Measurements from ENCODE around the gene CDC42.

The CDC42 gene

GRCh38 chr1:22105611-22106207 is 53.2 kb downstream of the CDC42 start:
- H3K4me3 ChIP-seq (ENCODE audit: low read depth in 1 of 2, low read length in 2 of 2), result no peak overlapping the region
- no peaks in the 10 kb centered on the region for H3K27me3 ChIP-seq (ENCODE audit: insufficient read depth, low read length, poor library complexity)
- H3K4me1 ChIP-seq (ENCODE audit: insufficient read depth, low read length), result peaks cover 22% of the 10 kb centered on the region; the same call in 1 of the 2 replicates
- peaks cover 52% of the 10 kb centered on the region for H3K36me3 ChIP-seq (ENCODE audit: insufficient read depth, low read length)
- H4K20me1 ChIP-seq (ENCODE audit: insufficient read depth, low read length), result peaks cover 50% of the 10 kb centered on the region
- DNase-seq (peak; percentile 33), ATAC-seq (ENCODE audit: insufficient read depth, low read depth) (peak; percentile 74; the same call in 2 of the 3 replicates)
- no peak overlapping the region for H3K4me2 ChIP-seq (ENCODE audit: insufficient read depth, low read length)
- peaks cover 30% of the 10 kb centered on the region for H3K79me2 ChIP-seq (ENCODE audit: insufficient read depth, low read length)
- H2AFZ ChIP-seq (ENCODE audit: low read depth, low read length), result no peak overlapping the region
- TF ChIP-seq, protein P1, sequence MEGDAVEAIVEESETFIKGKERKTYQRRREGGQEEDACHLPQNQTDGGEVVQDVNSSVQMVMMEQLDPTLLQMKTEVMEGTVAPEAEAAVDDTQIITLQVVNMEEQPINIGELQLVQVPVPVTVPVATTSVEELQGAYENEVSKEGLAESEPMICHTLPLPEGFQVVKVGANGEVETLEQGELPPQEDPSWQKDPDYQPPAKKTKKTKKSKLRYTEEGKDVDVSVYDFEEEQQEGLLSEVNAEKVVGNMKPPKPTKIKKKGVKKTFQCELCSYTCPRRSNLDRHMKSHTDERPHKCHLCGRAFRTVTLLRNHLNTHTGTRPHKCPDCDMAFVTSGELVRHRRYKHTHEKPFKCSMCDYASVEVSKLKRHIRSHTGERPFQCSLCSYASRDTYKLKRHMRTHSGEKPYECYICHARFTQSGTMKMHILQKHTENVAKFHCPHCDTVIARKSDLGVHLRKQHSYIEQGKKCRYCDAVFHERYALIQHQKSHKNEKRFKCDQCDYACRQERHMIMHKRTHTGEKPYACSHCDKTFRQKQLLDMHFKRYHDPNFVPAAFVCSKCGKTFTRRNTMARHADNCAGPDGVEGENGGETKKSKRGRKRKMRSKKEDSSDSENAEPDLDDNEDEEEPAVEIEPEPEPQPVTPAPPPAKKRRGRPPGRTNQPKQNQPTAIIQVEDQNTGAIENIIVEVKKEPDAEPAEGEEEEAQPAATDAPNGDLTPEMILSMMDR (IDR thresholded peaks at IDR 0.05; ENCODE audit: borderline replicate concordance, extremely low read depth, low read length, poor library complexity, severe bottlenecking), result peak; percentile 90
- TF ChIP-seq EZH2 (IDR thresholded peaks at IDR 0.05; ENCODE audit: borderline replicate concordance, low read depth, low read length, severe bottlenecking), result no peak
- no peaks in the 10 kb centered on the region for H3K9me3 ChIP-seq (ENCODE audit: insufficient read depth, low read length, severe bottlenecking)
- H3K27ac ChIP-seq (ENCODE audit: low read length), result no peak overlapping the region
- no peak overlapping the region for H3K9ac ChIP-seq (ENCODE audit: low read depth, low read length)

DNA sequence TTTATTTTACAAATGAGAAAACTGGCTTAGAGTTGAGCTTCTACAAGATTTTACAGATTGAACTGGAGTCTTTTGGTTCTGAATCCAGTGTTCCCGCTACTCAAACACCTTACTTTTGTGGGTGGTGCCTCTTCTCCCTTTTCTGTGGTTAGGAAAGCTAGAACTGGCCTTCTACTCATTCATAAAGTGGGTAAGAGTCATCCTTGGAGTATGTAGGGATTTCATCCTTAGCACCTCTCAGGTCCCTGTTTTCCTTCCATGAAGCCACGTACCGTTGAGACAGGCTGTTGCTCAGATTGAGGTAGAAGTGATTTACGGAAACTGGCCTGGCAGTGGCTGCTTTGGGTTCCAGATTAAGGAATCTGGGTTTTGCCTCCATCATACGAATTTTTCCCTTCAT is 54.6 kb downstream of the CDC42 start:
- Histone ChIP-seq H3K4me1 (ENCODE audit: insufficient read depth, low read length) (peaks cover 22% of the 10 kb centered on the region; the same call in 1 of the 2 replicates), H3K79me2 (ENCODE audit: insufficient read depth, low read length) (peaks cover 30% of the 10 kb centered on the region), H3K9me3 (ENCODE audit: insufficient read depth, low read length, severe bottlenecking) (no peaks in the 10 kb centered on the region), H3K27ac (ENCODE audit: low read length) (no peak overlapping the region), H3K27me3 (ENCODE audit: insufficient read depth, low read length, poor library complexity) (no peaks in the 10 kb centered on the region), H3K4me3 (ENCODE audit: low read depth in 1 of 2, low read length in 2 of 2) (no peak overlapping the region), H2AFZ (ENCODE audit: low read depth, low read length) (no peak overlapping the region), H3K4me2 (ENCODE audit: insufficient read depth, low read length) (no peak overlapping the region), H3K36me3 (ENCODE audit: insufficient read depth, low read length) (peaks cover 55% of the 10 kb centered on the region), H4K20me1 (ENCODE audit: insufficient read depth, low read length) (peaks cover 60% of the 10 kb centered on the region), H3K9ac (ENCODE audit: low read depth, low read length) (no peak overlapping the region)
- TF ChIP-seq, protein P1 (IDR thresholded peaks at IDR 0.05; ENCODE audit: borderline replicate concordance, extremely low read depth, low read length, poor library complexity, severe bottlenecking), result no peak
- TF ChIP-seq EZH2 (IDR thresholded peaks at IDR 0.05; ENCODE audit: borderline replicate concordance, low read depth, low read length, severe bottlenecking), result no peak
- ATAC-seq (ENCODE audit: insufficient read depth, low read depth), result no peak
- DNase-seq, result no peak

- Histone ChIP-seq H3K79me2 (ENCODE audit: insufficient read depth, low read length) (peaks cover 26% of the 10 kb centered on the region), H3K27ac (ENCODE audit: low read length) (no peak overlapping the region), H3K9ac (ENCODE audit: low read depth, low read length) (no peak overlapping the region), H3K9me3 (ENCODE audit: insufficient read depth, low read length, severe bottlenecking) (no peaks in the 10 kb centered on the region), H3K4me2 (ENCODE audit: insufficient read depth, low read length) (no peak overlapping the region), H2AFZ (ENCODE audit: low read depth, low read length) (no peak overlapping the region), H3K4me1 (ENCODE audit: insufficient read depth, low read length) (peaks cover 16% of the 10 kb centered on the region; the same call in 1 of the 2 replicates), H3K36me3 (ENCODE audit: insufficient read depth, low read length) (peaks cover 61% of the 10 kb centered on the region), H3K4me3 (ENCODE audit: low read depth in 1 of 2, low read length in 2 of 2) (no peak overlapping the region), H4K20me1 (ENCODE audit: insufficient read depth, low read length) (peaks cover 65% of the 10 kb centered on the region), H3K27me3 (ENCODE audit: insufficient read depth, low read length, poor library complexity) (no peaks in the 10 kb centered on the region)
- ATAC-seq (ENCODE audit: insufficient read depth, low read depth) (no peak), DNase-seq (no peak)
- TF ChIP-seq EZH2 (IDR thresholded peaks at IDR 0.05; ENCODE audit: borderline replicate concordance, low read depth, low read length, severe bottlenecking), result no peak
- TF ChIP-seq, protein P1 (IDR thresholded peaks at IDR 0.05; ENCODE audit: borderline replicate concordance, extremely low read depth, low read length, poor library complexity, severe bottlenecking), result no peak
These were observed 56.0 kb downstream of the CDC42 start for GRCh38 chr1:22108339-22109105.
